Endodermal cell (in vitro differentiated cells): ENCODE measurements around the gene MAP3K3. TPM values are rescaled to one million over a fixed set of nuclear protein-coding genes. Genes with fewer than 3 reads are reported as not detected.

Experiments
- DNase-seq: peaks from one replicate; pipeline ENCODE4 v3.0.0-alpha.2; 2017
- H3K27ac ChIP-seq: 2 replicates; pipeline ENCODE4 v1.5.1; 2013; ENCODE audit warnings: mild to moderate bottlenecking, low read depth, low read length, moderate library complexity
- H3K27me3 ChIP-seq: 2 replicates; pipeline ENCODE4 v1.6.1; 2013; ENCODE audit warnings: mild to moderate bottlenecking, low read length, moderate library complexity; ENCODE audit not compliant: insufficient read depth, control insufficient read depth, poor library complexity, severe bottlenecking
- H3K36me3 ChIP-seq: 2 replicates; pipeline ENCODE4 v1.7.0; 2013; ENCODE audit warnings: mild to moderate bottlenecking, low read length, moderate library complexity; ENCODE audit not compliant: control insufficient read depth, insufficient read depth
- H3K4me1 ChIP-seq: one replicate; pipeline ENCODE4 v1.7.0; 2013; ENCODE audit warnings: low read length; ENCODE audit not compliant: control insufficient read depth, insufficient read depth
- H3K4me3 ChIP-seq: 2 replicates; pipeline ENCODE4 v1.5.1; 2013; ENCODE audit warnings: mild to moderate bottlenecking, low read length, moderate library complexity
- H3K9ac ChIP-seq: 2 replicates; pipeline ENCODE4 v1.6.1; 2013; ENCODE audit warnings: mild to moderate bottlenecking, low read length, moderate library complexity; ENCODE audit not compliant: poor library complexity, severe bottlenecking; ENCODE audit errors: extremely low read depth
- H3K9me3 ChIP-seq: 2 replicates; pipeline ENCODE4 v1.6.1; 2013; ENCODE audit warnings: mild to moderate bottlenecking, low read length, moderate library complexity; ENCODE audit not compliant: control insufficient read depth
- H3K27ac Mint-ChIP-seq: 2 replicates; pipeline ENCODE4 v1.8.0; 2020; ENCODE audit warnings: mixed read lengths
- H3K27me3 Mint-ChIP-seq: 2 replicates; pipeline ENCODE4 v1.8.0; 2021; ENCODE audit warnings: mild to moderate bottlenecking, mixed read lengths; ENCODE audit not compliant: insufficient read depth
- H3K36me3 Mint-ChIP-seq: 2 replicates; pipeline ENCODE4 v1.8.0; 2020; ENCODE audit warnings: low read depth, mixed read lengths
- H3K4me1 Mint-ChIP-seq: 2 replicates; pipeline ENCODE4 v1.8.0; 2020; ENCODE audit warnings: mixed read lengths
- H3K4me3 Mint-ChIP-seq: 2 replicates; pipeline ENCODE4 v1.8.0; 2020; ENCODE audit warnings: mild to moderate bottlenecking, moderate library complexity, mixed read lengths
- H3K9me3 Mint-ChIP-seq: 2 replicates; pipeline ENCODE4 v1.8.0; 2020; ENCODE audit warnings: mild to moderate bottlenecking, mixed read lengths
- CTCF ChIP-seq: fragments of 200-600 bp; sonication (generic); conservative IDR thresholded peaks from 2 replicates; pipeline ENCODE4 v1.5.0; 2021; ENCODE audit warnings: antibody characterized with exemption, mild to moderate bottlenecking
- WGBS, 2 experiments: methylation state at CpG; one replicate each; pipeline versions ENCODE4 v1.1.5 to v1.1.7; 2013; ENCODE audit warnings: missing lambda C conversion rate in 2 of 2, mixed read lengths in 1 of 2; ENCODE audit not compliant: insufficient coverage in 1 of 2, insufficient read length in 1 of 2; 5-methylcytosine and 5-hydroxymethylcytosine counted together
- total RNA-seq, 2 donors: library from RNA; stranded (reverse); fragmentation: NEBNext Ultra II Directional in 1 of 2; extraction: Animal tissue kit (Norgen Biotek cat#: 25700) in 1 of 2; gene quantifications; 2 replicates in 1 of 2; 3 replicates in 1 of 2; pipeline ENCODE4 v1.2.1, GENCODE V29; 2021

The MAP3K3 gene
- total RNA-seq, 2 donors from 2014 or later: 19.9 to 23.3 TPM

GRCh38 chr17:63646488-63646806 lies 24.2 kb downstream of the MAP3K3 start:
- TF ChIP-seq CTCF: no peak
- no peak overlapping the region for H3K4me3 ChIP-seq
- H3K36me3 ChIP-seq: peaks cover 14% of the 10 kb centered on the region
- peaks cover 3% of the 10 kb centered on the region for H3K27me3 ChIP-seq
- no peaks in the 10 kb centered on the region for H3K9me3 Mint-ChIP-seq
- no peak for DNase-seq
- no peak overlapping the region for H3K27ac Mint-ChIP-seq
- no peak overlapping the region for H3K9ac ChIP-seq
- WGBS, 2 experiments: 89 to 100% methylated on average over 1 of the region's 1 CpG
- peaks cover 11% of the 10 kb centered on the region for H3K36me3 Mint-ChIP-seq
- H3K27me3 Mint-ChIP-seq: no peaks in the 10 kb centered on the region
- H3K27ac ChIP-seq: no peak overlapping the region
- peaks cover 14% of the 10 kb centered on the region for H3K4me1 Mint-ChIP-seq
- no peak overlapping the region for H3K4me3 Mint-ChIP-seq
- no peaks in the 10 kb centered on the region for H3K4me1 ChIP-seq
- H3K9me3 ChIP-seq: no peaks in the 10 kb centered on the region

- WGBS, 2 experiments: 77 to 89% methylated on average over 3 to 4 of the region's 4 CpGs
- H3K4me3 ChIP-seq: no peak overlapping the region
- Mint-ChIP-seq H3K4me1 (peaks cover 14% of the 10 kb centered on the region), H3K27me3 (no peaks in the 10 kb centered on the region), H3K4me3 (no peak overlapping the region), H3K9me3 (no peaks in the 10 kb centered on the region), H3K36me3 (peaks cover 12% of the 10 kb centered on the region), H3K27ac (no peak overlapping the region)
- peak; percentile 54 for DNase-seq
- H3K4me1 ChIP-seq: no peaks in the 10 kb centered on the region
- TF ChIP-seq CTCF: no peak
- H3K9ac ChIP-seq: no peak overlapping the region
- no peak overlapping the region for H3K27ac ChIP-seq
- H3K27me3 ChIP-seq: no peaks in the 10 kb centered on the region
- H3K9me3 ChIP-seq: no peaks in the 10 kb centered on the region
- H3K36me3 ChIP-seq: peaks cover 14% of the 10 kb centered on the region
Observed at GRCh38 chr17:63647065-63647725, 25.0 kb downstream of the MAP3K3 start.

- TF ChIP-seq CTCF: no peak
- no peaks in the 10 kb centered on the region for H3K4me1 ChIP-seq
- H3K27ac Mint-ChIP-seq: no peak overlapping the region
- no peaks in the 10 kb centered on the region for H3K27me3 ChIP-seq
- H3K4me1 Mint-ChIP-seq: peaks cover 14% of the 10 kb centered on the region
- H3K4me3 Mint-ChIP-seq: no peak overlapping the region
- H3K36me3 ChIP-seq: peaks cover 20% of the 10 kb centered on the region
- no peaks in the 10 kb centered on the region for H3K9me3 ChIP-seq
- no peak overlapping the region for H3K9ac ChIP-seq
- DNase-seq: peak; percentile 71
- no peak overlapping the region for H3K4me3 ChIP-seq
- no peaks in the 10 kb centered on the region for H3K27me3 Mint-ChIP-seq
- no peak overlapping the region for H3K27ac ChIP-seq
- peaks cover 16% of the 10 kb centered on the region for H3K36me3 Mint-ChIP-seq
- no peaks in the 10 kb centered on the region for H3K9me3 Mint-ChIP-seq
Observed at GRCh38 chr17:63647936-63648335, 25.7 kb downstream of the MAP3K3 start.
